Neural crest cell (in vitro differentiated cells): ENCODE results near the gene TCF19. TPM values are rescaled to one million over a fixed set of nuclear protein-coding genes. Genes with fewer than 3 reads are reported as not detected.
A peak's percentile ranks its signal among the peaks of the same experiment; 100 is the strongest.

Source experiments
- DNase-seq: peaks from one replicate; pipeline ENCODE4 v3.0.0; 2021; ENCODE audit warnings: low read depth, mixed read lengths, low spot score
- H3K27ac Mint-ChIP-seq: one replicate; pipeline ENCODE4 v1.8.0; 2021; ENCODE audit warnings: mild to moderate bottlenecking, mixed read lengths; ENCODE audit not compliant: unreplicated experiment
- H3K27me3 Mint-ChIP-seq: 2 replicates; pipeline ENCODE4 v1.8.0; 2021; ENCODE audit warnings: low read depth, mild to moderate bottlenecking, mixed read lengths
- H3K36me3 Mint-ChIP-seq: 2 replicates; pipeline ENCODE4 v1.8.0; 2021; ENCODE audit warnings: low read depth, mild to moderate bottlenecking, mixed read lengths
- H3K4me1 Mint-ChIP-seq: 2 replicates; pipeline ENCODE4 v1.8.0; 2021; ENCODE audit warnings: mixed read lengths
- H3K4me3 Mint-ChIP-seq: one replicate; pipeline ENCODE4 v1.8.0; 2021; ENCODE audit warnings: mild to moderate bottlenecking, mixed read lengths
- H3K9me3 Mint-ChIP-seq: 2 replicates; pipeline ENCODE4 v1.8.0; 2021; ENCODE audit warnings: mixed read lengths
- CTCF ChIP-seq: fragments of 200-600 bp; sonication (generic); conservative IDR thresholded peaks from 2 replicates; pipeline ENCODE4 v1.5.0; 2021; ENCODE audit warnings: antibody characterized with exemption, mild to moderate bottlenecking
- total RNA-seq: library from RNA; stranded (reverse); gene quantifications from 2 replicates; pipeline ENCODE4 v1.2.1, GENCODE V29; 2021

TCF19 gene
- total RNA-seq, 1 donor from 2014 or later = 21.7 TPM

DNA sequence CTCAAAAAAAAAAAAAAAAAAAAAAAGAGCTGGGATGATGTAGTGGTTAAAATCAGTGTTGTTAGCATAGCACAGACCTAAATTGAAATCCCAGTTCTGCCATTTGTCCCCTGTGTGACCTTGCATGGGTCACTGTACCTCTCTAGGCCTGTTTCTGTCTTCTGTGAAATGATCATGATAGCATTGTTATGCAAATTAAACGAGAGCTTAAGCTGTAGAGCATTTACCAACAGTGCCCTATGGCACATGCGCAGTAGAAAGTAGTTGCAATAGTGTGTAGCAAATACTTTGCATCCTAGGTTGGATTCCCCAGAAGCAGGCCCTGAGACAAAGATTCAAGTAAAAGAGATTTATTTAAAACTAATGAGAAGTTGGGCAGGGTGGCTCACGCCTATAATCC, 26.8 kb upstream of the TCF19 start:
- Mint-ChIP-seq H3K36me3 (no peaks in the 10 kb centered on the region), H3K4me1 (peaks cover 5% of the 10 kb centered on the region), H3K9me3 (no peaks in the 10 kb centered on the region), H3K4me3 (no peak overlapping the region), H3K27ac (no peak overlapping the region), H3K27me3 (peaks cover 17% of the 10 kb centered on the region)
- DNase-seq = no peak
- TF ChIP-seq CTCF = no peak

DNA sequence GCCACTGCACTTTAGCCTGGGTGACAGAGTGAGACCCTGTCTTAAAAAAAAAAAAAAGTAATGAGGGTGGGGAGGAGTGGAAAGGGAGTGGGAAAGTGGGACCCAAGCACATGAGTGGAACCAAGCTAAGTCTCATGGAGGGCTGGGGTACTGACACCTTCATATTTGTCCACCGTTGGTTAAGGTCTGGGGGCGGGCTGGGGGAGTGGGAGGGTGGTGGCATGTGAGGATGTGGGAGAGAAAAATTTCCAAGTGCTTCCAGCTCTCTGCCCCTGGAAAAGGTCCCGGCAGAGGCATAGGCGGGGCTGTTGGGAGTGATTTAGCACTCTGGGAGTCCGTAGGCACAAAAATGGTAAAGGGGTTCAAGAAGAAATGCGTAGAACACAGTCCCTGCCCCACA, 25.6 kb upstream of the TCF19 start:
- no peak for TF ChIP-seq CTCF
- no peak overlapping the region for H3K4me3 Mint-ChIP-seq
- DNase-seq = no peak
- H3K4me1 Mint-ChIP-seq = peaks cover 10% of the 10 kb centered on the region
- H3K36me3 Mint-ChIP-seq = no peaks in the 10 kb centered on the region
- H3K9me3 Mint-ChIP-seq = peaks cover 4% of the 10 kb centered on the region
- peaks cover 17% of the 10 kb centered on the region for H3K27me3 Mint-ChIP-seq
- H3K27ac Mint-ChIP-seq = no peak overlapping the region

- H3K9me3 Mint-ChIP-seq = peaks cover 4% of the 10 kb centered on the region
- TF ChIP-seq CTCF = no peak
Measured at GRCh38 chr6:31135710-31136109, 22.7 kb upstream of the TCF19 start.

GRCh38 chr6:31138982-31139381, 19.4 kb upstream of the TCF19 start, which contains the start of gene PSORS1C2:
Gene PSORS1C2, minus strand, starts transcription at chr6:31139066. Its CDS starts 40 bp downstream, at chr6:31139026.
- Mint-ChIP-seq H3K27me3 (no peaks in the 10 kb centered on the region), H3K9me3 (peaks cover 4% of the 10 kb centered on the region), H3K4me3 (no peak within 1 kb of the TSS), H3K4me1 (peaks cover 25% of the 10 kb centered on the region), H3K36me3 (no peaks in the 10 kb centered on the region), H3K27ac (peak within 1 kb of the TSS; percentile 82)
- no peak for DNase-seq
- TF ChIP-seq CTCF = no peak

More at GRCh38 chr6:31135710-31136109, 22.7 kb upstream of the TCF19 start:
- peaks cover 11% of the 10 kb centered on the region for H3K4me1 Mint-ChIP-seq
- no peaks in the 10 kb centered on the region for H3K36me3 Mint-ChIP-seq
- H3K27me3 Mint-ChIP-seq = no peaks in the 10 kb centered on the region
- no peak overlapping the region for H3K4me3 Mint-ChIP-seq
- H3K27ac Mint-ChIP-seq = peak overlapping the region; percentile 19
- no peak for DNase-seq

- no peaks in the 10 kb centered on the region for H3K27me3 Mint-ChIP-seq
- no peak for TF ChIP-seq CTCF
- no peak for DNase-seq
- no peak overlapping the region for H3K4me3 Mint-ChIP-seq
- H3K4me1 Mint-ChIP-seq = peaks cover 25% of the 10 kb centered on the region
- peak overlapping the region; percentile 82 for H3K27ac Mint-ChIP-seq
- peaks cover 4% of the 10 kb centered on the region for H3K9me3 Mint-ChIP-seq
- H3K36me3 Mint-ChIP-seq = no peaks in the 10 kb centered on the region
Measured at GRCh38 chr6:31139599-31139998, 18.8 kb upstream of the TCF19 start.

- no peak for TF ChIP-seq CTCF
- H3K27ac Mint-ChIP-seq = no peak overlapping the region
- H3K9me3 Mint-ChIP-seq = peaks cover 4% of the 10 kb centered on the region
- H3K27me3 Mint-ChIP-seq = no peaks in the 10 kb centered on the region
- H3K4me3 Mint-ChIP-seq = no peak overlapping the region
- H3K4me1 Mint-ChIP-seq = peaks cover 25% of the 10 kb centered on the region
- no peak for DNase-seq
- H3K36me3 Mint-ChIP-seq = no peaks in the 10 kb centered on the region
Measured at GRCh38 chr6:31140643-31141042, 17.7 kb upstream of the TCF19 start.
